Stimulated activated CD8-positive, alpha-beta memory T cell treated with anti-CD3 and anti-CD28 coated beads, Interleukin-7, amount 100 ng/mL, for 24 hours (primary cell): ENCODE measurements around the gene TMEM220.
A peak's percentile ranks its signal among the peaks of the same experiment; 100 is the strongest.
"Not testable (repeated sequence)": the region's sequence is repeated elsewhere in the genome, so short reads cannot be mapped to it uniquely, and the experiment has no call there.

Source experiments
- DNase-seq: peaks from one replicate; pipeline ENCODE4 v3.0.0-alpha.2; 2020; ENCODE audit warnings: low read depth

TMEM220 gene

GRCh38 chr17:10728331-10728892 is 1.4 kb downstream of the TMEM220 start:
- no peak for DNase-seq

GRCh38 chr17:10727192-10727591 is 2.6 kb downstream of the TMEM220 start:
- no peak for DNase-seq

GRCh38 chr17:10726196-10726595 is 3.6 kb downstream of the TMEM220 start:
- no peak for DNase-seq

GRCh38 chr17:10725262-10725661 is 4.6 kb downstream of the TMEM220 start:
- DNase-seq: no peak

- no peak for DNase-seq
These were observed 5.2 kb downstream of the TMEM220 start for GRCh38 chr17:10724546-10725195.

- no peak for DNase-seq
These were observed 11.3 kb downstream of the TMEM220 start for GRCh38 chr17:10718547-10718946.

GRCh38 chr17:10716218-10716617 is 13.6 kb downstream of the TMEM220 start:
- no peak for DNase-seq

- no peak for DNase-seq
These were observed 16.5 kb downstream of the TMEM220 start for GRCh38 chr17:10713318-10713717.

- DNase-seq: no peak
These were observed 24.1 kb downstream of the TMEM220 start for GRCh38 chr17:10705727-10706126.

- no peak for DNase-seq
These were observed 27.2 kb downstream of the TMEM220 start for GRCh38 chr17:10702574-10702973.

- DNase-seq: no peak
These were observed 30.0 kb downstream of the TMEM220 start for GRCh38 chr17:10699856-10700255.

- no peak for DNase-seq
These were observed 31.6 kb downstream of the TMEM220 start for GRCh38 chr17:10698096-10698818.

- DNase-seq: peak; percentile 81
These were observed 32.4 kb downstream of the TMEM220 start, which contains the start of the genes ADPRM and SCO1 for GRCh38 chr17:10697092-10698081. Gene ADPRM (plus strand): TSS chr17:10697594. CDS start chr17:10704927, 7,333 bp downstream. Gene SCO1 (minus strand): TSS chr17:10697533. CDS start chr17:10697507, 26 bp downstream.

GRCh38 chr17:10695875-10696407 is 33.9 kb downstream of the TMEM220 start:
- DNase-seq: not testable (repeated sequence)

- no peak for DNase-seq
These were observed 42.3 kb downstream of the TMEM220 start for GRCh38 chr17:10687499-10687898.

- no peak for DNase-seq
These were observed 46.0 kb downstream of the TMEM220 start for GRCh38 chr17:10683853-10684252.

GRCh38 chr17:10681866-10682446 is 47.9 kb downstream of the TMEM220 start:
- no peak for DNase-seq

GRCh38 chr17:10674704-10675103 is 55.1 kb downstream of the TMEM220 start:
- no peak for DNase-seq

- no peak for DNase-seq
These were observed 56.5 kb downstream of the TMEM220 start for GRCh38 chr17:10673312-10673711.

GRCh38 chr17:10668775-10669174 is 61.0 kb downstream of the TMEM220 start:
- no peak for DNase-seq

- no peak for DNase-seq
These were observed 62.9 kb downstream of the TMEM220 start for GRCh38 chr17:10666906-10667305.
